H9 (cell line): ENCODE measurements around the gene TM4SF5. TPM values are rescaled to one million over a fixed set of nuclear protein-coding genes. Genes with fewer than 3 reads are reported as not detected.

Experiments
- DNase-seq: peaks from one replicate; pipeline ENCODE4 v3.0.0-alpha.2; 2017
- H2AFZ ChIP-seq: one replicate; pipeline ENCODE4 v1.6.1; 2013; ENCODE audit warnings: mild to moderate bottlenecking, low read length, control low read depth, moderate library complexity
- H2AK5ac ChIP-seq: 2 replicates; pipeline ENCODE4 v1.6.1; 2013; ENCODE audit warnings: low read length, control low read depth, mixed read lengths; ENCODE audit not compliant: insufficient read length
- H2BK120ac ChIP-seq: one replicate; pipeline ENCODE4 v1.6.1; 2013; ENCODE audit warnings: low read depth, mild to moderate bottlenecking, low read length, control low read depth, inconsistent platforms; ENCODE audit not compliant: poor library complexity, severe bottlenecking
- H2BK12ac ChIP-seq: 2 replicates; pipeline ENCODE4 v1.6.1; 2013; ENCODE audit warnings: low read length, control low read depth, mixed read lengths, low read depth; ENCODE audit not compliant: insufficient read length
- H2BK15ac ChIP-seq: 2 replicates; pipeline ENCODE4 v1.6.1; 2013; ENCODE audit warnings: low read depth, low read length, control low read depth
- H2BK20ac ChIP-seq: one replicate; pipeline ENCODE4 v1.6.1; 2013; ENCODE audit warnings: low read depth, mild to moderate bottlenecking, low read length, control low read depth, inconsistent platforms; ENCODE audit not compliant: poor library complexity, severe bottlenecking
- H2BK5ac ChIP-seq: 2 replicates; pipeline ENCODE4 v1.6.1; 2013; ENCODE audit warnings: low read length, control low read depth, mixed read lengths; ENCODE audit not compliant: insufficient read length
- H3K14ac ChIP-seq: 2 replicates; pipeline ENCODE4 v1.6.1; 2013; ENCODE audit warnings: low read length, control low read depth; ENCODE audit not compliant: insufficient read depth
- H3K18ac ChIP-seq: 2 replicates; pipeline ENCODE4 v1.6.1; 2013; ENCODE audit warnings: low read depth, mild to moderate bottlenecking, mixed read lengths, low read length, control low read depth; ENCODE audit not compliant: insufficient read length
- H3K23ac ChIP-seq: 2 replicates; pipeline ENCODE4 v1.6.1; 2013; ENCODE audit warnings: low read length, control low read depth, mixed read lengths, low read depth; ENCODE audit not compliant: insufficient read length
- H3K23me2 ChIP-seq: 2 replicates; pipeline ENCODE4 v1.6.1; 2013; ENCODE audit warnings: low read depth, mild to moderate bottlenecking, mixed read lengths, low read length, control low read depth; ENCODE audit not compliant: insufficient read length, poor library complexity, severe bottlenecking
- H3K27ac ChIP-seq: 2 replicates; pipeline ENCODE4 v1.5.1; 2013; ENCODE audit warnings: low read length, control low read depth, mixed read lengths, low read depth; ENCODE audit not compliant: insufficient read length
- H3K27me3 ChIP-seq: 2 replicates; pipeline ENCODE4 v1.6.1; 2013; ENCODE audit warnings: low read length, control low read depth, inconsistent platforms; ENCODE audit not compliant: insufficient read depth
- H3K4ac ChIP-seq: 2 replicates; pipeline ENCODE4 v1.6.1; 2013; ENCODE audit warnings: low read depth, mild to moderate bottlenecking, control low read depth, inconsistent platforms, low read length, moderate library complexity
- H3K4me1 ChIP-seq: 2 replicates; pipeline ENCODE4 v1.6.1; 2013; ENCODE audit warnings: low read length, control low read depth, inconsistent platforms; ENCODE audit not compliant: insufficient read depth
- H3K4me2 ChIP-seq: 2 replicates; pipeline ENCODE4 v1.6.1; 2013; ENCODE audit warnings: low read length, control low read depth, mixed read lengths; ENCODE audit not compliant: insufficient read length, insufficient read depth
- H3K56ac ChIP-seq: 2 replicates; pipeline ENCODE4 v1.6.1; 2013; ENCODE audit warnings: low read depth, mild to moderate bottlenecking, mixed read lengths, low read length, control low read depth; ENCODE audit not compliant: insufficient read length
- H3K79me1 ChIP-seq: 2 replicates; pipeline ENCODE4 v1.6.1; 2013; ENCODE audit warnings: low read depth, mild to moderate bottlenecking, moderate library complexity, low read length, control low read depth, inconsistent platforms; ENCODE audit not compliant: insufficient read depth, poor library complexity, severe bottlenecking
- H3K79me2 ChIP-seq: 2 replicates; pipeline ENCODE4 v1.6.1; 2013; ENCODE audit warnings: low read length, control low read depth, inconsistent platforms; ENCODE audit not compliant: insufficient read depth
- H3K9ac ChIP-seq: 2 replicates; pipeline ENCODE4 v1.6.1; 2013; ENCODE audit warnings: low read length, control low read depth, mixed read lengths; ENCODE audit not compliant: insufficient read length; ENCODE audit errors: extremely low read depth
- H3K9me3 ChIP-seq: one replicate; pipeline ENCODE4 v1.6.1; 2013; ENCODE audit warnings: low read depth, low read length, inconsistent platforms; ENCODE audit not compliant: control insufficient read depth
- H3T11ph ChIP-seq: one replicate; pipeline ENCODE4 v1.6.1; 2013; ENCODE audit warnings: mild to moderate bottlenecking, low read length, control low read depth, inconsistent platforms
- H4K20me1 ChIP-seq: one replicate; pipeline ENCODE4 v1.6.1; 2013; ENCODE audit not compliant: control insufficient read depth, insufficient read length, insufficient read depth
- H4K5ac ChIP-seq: 2 replicates; pipeline ENCODE4 v1.6.1; 2013; ENCODE audit warnings: low read depth, mild to moderate bottlenecking, mixed read lengths, low read length, control low read depth; ENCODE audit not compliant: insufficient read length
- H4K8ac ChIP-seq: replicated peaks from 2 replicates; pipeline ENCODE4 v1.6.1; 2013; ENCODE audit warnings: low read length, control low read depth, mixed read lengths, low read depth; ENCODE audit not compliant: insufficient read length
- H4K91ac ChIP-seq: 2 replicates; pipeline ENCODE4 v1.6.1; 2013; ENCODE audit warnings: low read depth, mild to moderate bottlenecking, moderate library complexity, mixed read lengths, low read length, control low read depth; ENCODE audit not compliant: insufficient read length
- H3K27ac Mint-ChIP-seq, 3 experiments: 2 replicates in 2 of 3; 3 replicates in 1 of 3; pipeline ENCODE4 v1.8.0; 2020 to 2021; ENCODE audit warnings: mixed read lengths in 3 of 3, mild to moderate bottlenecking in 1 of 3, moderate library complexity in 1 of 3
- H3K27me3 Mint-ChIP-seq: 2 replicates; pipeline ENCODE4 v1.8.0; 2021; ENCODE audit warnings: low read depth, mild to moderate bottlenecking, moderate library complexity, mixed read lengths
- H3K36me3 Mint-ChIP-seq, 3 experiments: 2 replicates in 2 of 3; 3 replicates in 1 of 3; pipeline ENCODE4 v1.8.0; 2020 to 2021; ENCODE audit warnings: low read depth in 3 of 3, mixed read lengths in 3 of 3; ENCODE audit not compliant: insufficient read depth in 1 of 3
- H3K4me1 Mint-ChIP-seq, 2 experiments: 2 replicates each; pipeline ENCODE4 v1.8.0; 2020; ENCODE audit warnings: mixed read lengths in 2 of 2
- H3K4me3 Mint-ChIP-seq, 2 experiments: 2 replicates in 1 of 2; 3 replicates in 1 of 2; pipeline ENCODE4 v1.8.0; 2020 to 2021; ENCODE audit warnings: mild to moderate bottlenecking in 2 of 2, mixed read lengths in 2 of 2, moderate library complexity in 1 of 2
- H3K9me3 Mint-ChIP-seq, 2 experiments: 2 replicates in 1 of 2; 3 replicates in 1 of 2; pipeline ENCODE4 v1.8.0; 2020; ENCODE audit warnings: mild to moderate bottlenecking in 2 of 2, mixed read lengths in 2 of 2, moderate library complexity in 1 of 2
- CTCF ChIP-seq: fragments of 200-600 bp; sonication (generic); conservative IDR thresholded peaks from 3 replicates; pipeline ENCODE4 v1.8.0; 2021; ENCODE audit warnings: antibody characterized with exemption, mild to moderate bottlenecking
- WGBS: extraction: QIAGEN DNeasy Blood & Tissue Kit; methylation state at CpG from one replicate; pipeline ENCODE4 v1.1.7; 2013; ENCODE audit warnings: missing lambda C conversion rate, low lambda C conversion rate, mixed read lengths; ENCODE audit not compliant: insufficient read length; ENCODE audit errors: extremely low coverage; 5-methylcytosine and 5-hydroxymethylcytosine counted together
- total RNA-seq: library from RNA; stranded (reverse); gene quantifications from 2 replicates; pipeline ENCODE4 v1.2.1, GENCODE V29; 2021

The TM4SF5 gene
- total RNA-seq, 1 experiment from 2014 or later: not detected

- Histone ChIP-seq H4K8ac (no peak overlapping the region), H3K9me3 (no peaks in the 10 kb centered on the region), H3K4me1 (no peaks in the 10 kb centered on the region), H4K91ac (no peak overlapping the region), H2BK12ac (no peak overlapping the region), H2AFZ (no peak overlapping the region), H3K79me1 (no peaks in the 10 kb centered on the region), H4K20me1 (no peaks in the 10 kb centered on the region), H2AK5ac (no peak overlapping the region), H2BK120ac (no peak overlapping the region), H4K5ac (no peak overlapping the region), H2BK20ac (no peak overlapping the region), H2BK15ac (no peak overlapping the region), H3K14ac (no peak overlapping the region), H3K4ac (no peak overlapping the region), H3K9ac (no peak overlapping the region), H3K79me2 (no peaks in the 10 kb centered on the region), H3K56ac (no peak overlapping the region), H3K23ac (no peak overlapping the region), H3K27me3 (no peaks in the 10 kb centered on the region; the same call in 1 of the 2 replicates), H3K27ac (no peak overlapping the region), H3K4me2 (no peak overlapping the region), H2BK5ac (no peak overlapping the region), H3K23me2 (no peaks in the 10 kb centered on the region), H3T11ph (no peak overlapping the region), H3K18ac (no peak overlapping the region)
- Mint-ChIP-seq H3K36me3 (no peaks in the 10 kb centered on the region), H3K27ac (no peak overlapping the region), H3K4me1 (peaks cover 20 to 21% of the 10 kb centered on the region in 2 experiments), H3K9me3 (no peaks in the 10 kb centered on the region), H3K27me3 (peaks cover 68% of the 10 kb centered on the region), H3K4me3 (no peak overlapping the region; a peak in 1 of 5 replicates)
- no peak for TF ChIP-seq CTCF
- WGBS: no CpG with 5 or more reads among the region's 5 CpGs
- no peak for DNase-seq
These were observed 23.8 kb upstream of the TM4SF5 start for GRCh38 chr17:4747847-4748246.
